Measurements from ENCODE around the gene WDR62.

Gene WDR62

DNA sequence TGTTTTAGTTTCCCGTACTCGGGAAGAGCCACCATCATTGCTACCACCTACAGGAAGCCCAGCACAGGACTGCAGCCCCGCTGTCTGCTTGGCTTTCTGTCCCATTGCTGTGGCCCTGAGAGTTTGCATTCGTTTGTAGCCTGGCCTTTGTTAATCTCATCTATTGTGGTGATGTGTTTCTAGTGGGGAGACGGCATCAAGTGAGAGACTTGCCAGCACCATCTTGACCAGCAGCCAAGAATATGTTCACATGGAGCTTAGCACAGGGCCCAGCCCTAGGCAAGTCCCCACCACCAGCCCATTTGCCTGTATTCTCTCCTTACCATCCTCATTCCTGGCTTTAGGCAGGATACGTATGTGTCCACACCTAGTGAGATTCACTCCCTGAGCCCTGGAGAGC is 39.0 kb downstream of the WDR62 start:
- Histone ChIP-seq H3K27me3 (ENCODE audit: control insufficient read depth in 1 of 2, insufficient read depth in 2 of 2, low read length in 2 of 2) (no peaks in the 10 kb centered on the region), H3K36me3 (ENCODE audit: control insufficient read depth in 1 of 2, insufficient read depth in 2 of 2, low read length in 2 of 2) (peaks cover 0 to 12% of the 10 kb centered on the region in 2 donors), H3K9ac (ENCODE audit: low read depth in 1 of 2, low read length in 2 of 2) (no peak overlapping the region), H3K4me1 (ENCODE audit: control insufficient read depth in 1 of 2, insufficient read depth in 2 of 2, low read length in 2 of 2) (no peaks in the 10 kb centered on the region), H3K27ac (ENCODE audit: low read depth, low read length) (no peak overlapping the region), H3K4me3 (ENCODE audit: low read depth in 1 of 2, low read length in 2 of 2) (no peak overlapping the region), H3K9me3 (ENCODE audit: control insufficient read depth in 1 of 2, low read length in 2 of 2) (no peaks in the 10 kb centered on the region)

DNA sequence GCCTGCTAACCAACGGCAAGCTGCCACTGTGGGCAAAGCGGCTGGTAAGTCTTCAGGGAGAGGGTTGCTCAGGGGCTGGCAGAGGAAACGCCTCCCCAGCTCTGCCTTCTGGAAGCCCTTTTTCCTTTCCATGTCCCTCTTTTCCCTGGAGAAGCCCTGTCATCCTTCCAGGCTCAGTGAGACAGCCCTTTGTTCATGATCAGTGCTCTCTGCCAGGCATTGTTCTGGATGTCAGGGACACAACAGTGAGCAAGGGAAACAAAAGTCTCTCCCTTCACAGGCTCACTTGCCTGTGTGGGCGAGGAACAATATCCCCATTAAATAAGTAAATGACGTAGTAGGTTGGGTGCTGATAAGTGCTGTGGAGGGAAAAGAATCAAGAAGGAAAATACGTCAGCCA is 42.3 kb downstream of the WDR62 start:
- Histone ChIP-seq H3K27ac (ENCODE audit: low read depth, low read length) (no peak overlapping the region), H3K9ac (ENCODE audit: low read depth in 1 of 2, low read length in 2 of 2) (no peak overlapping the region), H3K4me3 (ENCODE audit: low read depth in 1 of 2, low read length in 2 of 2) (no peak overlapping the region), H3K36me3 (ENCODE audit: control insufficient read depth in 1 of 2, insufficient read depth in 2 of 2, low read length in 2 of 2) (peaks cover 0 to 5% of the 10 kb centered on the region in 2 donors), H3K9me3 (ENCODE audit: control insufficient read depth in 1 of 2, low read length in 2 of 2) (no peaks in the 10 kb centered on the region), H3K4me1 (ENCODE audit: control insufficient read depth in 1 of 2, insufficient read depth in 2 of 2, low read length in 2 of 2) (no peaks in the 10 kb centered on the region), H3K27me3 (ENCODE audit: control insufficient read depth in 1 of 2, insufficient read depth in 2 of 2, low read length in 2 of 2) (no peaks in the 10 kb centered on the region)

DNA sequence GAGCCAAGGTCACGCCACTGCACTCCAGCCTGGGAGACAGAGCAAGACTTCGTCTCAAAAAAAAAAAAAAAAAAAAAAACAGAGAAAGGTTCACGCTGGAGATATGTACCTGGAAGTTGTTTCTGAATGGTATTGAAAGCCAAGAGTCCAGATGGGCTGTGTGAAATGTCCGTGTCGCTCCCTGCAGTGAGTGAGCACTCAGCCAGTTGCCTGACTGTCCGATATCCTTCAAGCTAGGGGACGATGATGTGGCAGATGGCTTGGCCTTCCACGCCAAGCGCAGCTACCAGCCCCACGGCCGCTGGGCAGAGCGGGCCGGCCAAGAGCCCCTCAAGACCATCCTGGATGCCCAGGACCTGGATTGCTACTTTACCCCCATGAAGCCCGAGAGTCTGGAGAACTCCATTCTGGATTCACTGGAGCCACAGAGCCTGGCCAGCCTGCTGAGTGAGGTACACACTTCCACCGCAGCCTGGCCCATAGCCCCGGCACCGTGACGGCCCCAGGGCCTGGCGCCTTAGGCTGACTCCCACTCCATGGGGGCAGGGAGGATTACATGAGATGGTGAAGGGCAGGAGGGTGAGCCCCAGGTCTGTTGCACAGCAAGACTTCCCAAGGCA is 44.6 kb downstream of the WDR62 start:
- H3K4me1 ChIP-seq (ENCODE audit: control insufficient read depth in 1 of 2, insufficient read depth in 2 of 2, low read length in 2 of 2) = no peaks in the 10 kb centered on the region
- no peak overlapping the region for H3K4me3 ChIP-seq (ENCODE audit: low read depth in 1 of 2, low read length in 2 of 2)
- no peak overlapping the region for H3K27ac ChIP-seq (ENCODE audit: low read depth, low read length)
- peaks cover 0 to 15% of the 10 kb centered on the region in 2 donors for H3K36me3 ChIP-seq (ENCODE audit: control insufficient read depth in 1 of 2, insufficient read depth in 2 of 2, low read length in 2 of 2)
- no peaks in the 10 kb centered on the region for H3K27me3 ChIP-seq (ENCODE audit: control insufficient read depth in 1 of 2, insufficient read depth in 2 of 2, low read length in 2 of 2)
- no peaks in the 10 kb centered on the region for H3K9me3 ChIP-seq (ENCODE audit: control insufficient read depth in 1 of 2, low read length in 2 of 2)
- no peak overlapping the region for H3K9ac ChIP-seq (ENCODE audit: low read depth in 1 of 2, low read length in 2 of 2)

DNA sequence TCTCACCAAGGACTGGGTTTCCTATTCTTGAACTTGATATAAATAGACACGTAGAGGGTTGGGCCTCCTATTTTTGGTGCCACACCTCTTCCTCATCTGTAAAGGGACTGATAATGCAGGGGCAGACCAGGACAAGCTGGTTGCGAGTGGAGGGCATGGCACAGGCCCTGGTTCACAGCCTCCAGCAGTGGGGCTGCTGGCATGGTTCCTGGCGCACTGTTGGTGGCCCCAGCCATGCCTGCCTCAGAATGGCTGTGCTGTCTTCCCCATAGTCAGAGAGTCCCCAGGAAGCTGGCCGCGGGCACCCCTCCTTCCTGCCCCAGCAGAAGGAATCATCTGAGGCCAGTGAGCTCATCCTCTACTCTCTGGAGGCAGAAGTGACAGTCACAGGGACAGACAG is 45.8 kb downstream of the WDR62 start:
- H3K36me3 ChIP-seq (ENCODE audit: control insufficient read depth in 1 of 2, insufficient read depth in 2 of 2, low read length in 2 of 2) = peaks cover 0 to 27% of the 10 kb centered on the region in 2 donors
- H3K9me3 ChIP-seq (ENCODE audit: control insufficient read depth in 1 of 2, low read length in 2 of 2) = no peaks in the 10 kb centered on the region
- H3K27me3 ChIP-seq (ENCODE audit: control insufficient read depth in 1 of 2, insufficient read depth in 2 of 2, low read length in 2 of 2) = no peaks in the 10 kb centered on the region
- no peak overlapping the region for H3K4me3 ChIP-seq (ENCODE audit: low read depth in 1 of 2, low read length in 2 of 2)
- H3K27ac ChIP-seq (ENCODE audit: low read depth, low read length) = no peak overlapping the region
- no peaks in the 10 kb centered on the region for H3K4me1 ChIP-seq (ENCODE audit: control insufficient read depth in 1 of 2, insufficient read depth in 2 of 2, low read length in 2 of 2)
- no peak overlapping the region for H3K9ac ChIP-seq (ENCODE audit: low read depth in 1 of 2, low read length in 2 of 2)

DNA sequence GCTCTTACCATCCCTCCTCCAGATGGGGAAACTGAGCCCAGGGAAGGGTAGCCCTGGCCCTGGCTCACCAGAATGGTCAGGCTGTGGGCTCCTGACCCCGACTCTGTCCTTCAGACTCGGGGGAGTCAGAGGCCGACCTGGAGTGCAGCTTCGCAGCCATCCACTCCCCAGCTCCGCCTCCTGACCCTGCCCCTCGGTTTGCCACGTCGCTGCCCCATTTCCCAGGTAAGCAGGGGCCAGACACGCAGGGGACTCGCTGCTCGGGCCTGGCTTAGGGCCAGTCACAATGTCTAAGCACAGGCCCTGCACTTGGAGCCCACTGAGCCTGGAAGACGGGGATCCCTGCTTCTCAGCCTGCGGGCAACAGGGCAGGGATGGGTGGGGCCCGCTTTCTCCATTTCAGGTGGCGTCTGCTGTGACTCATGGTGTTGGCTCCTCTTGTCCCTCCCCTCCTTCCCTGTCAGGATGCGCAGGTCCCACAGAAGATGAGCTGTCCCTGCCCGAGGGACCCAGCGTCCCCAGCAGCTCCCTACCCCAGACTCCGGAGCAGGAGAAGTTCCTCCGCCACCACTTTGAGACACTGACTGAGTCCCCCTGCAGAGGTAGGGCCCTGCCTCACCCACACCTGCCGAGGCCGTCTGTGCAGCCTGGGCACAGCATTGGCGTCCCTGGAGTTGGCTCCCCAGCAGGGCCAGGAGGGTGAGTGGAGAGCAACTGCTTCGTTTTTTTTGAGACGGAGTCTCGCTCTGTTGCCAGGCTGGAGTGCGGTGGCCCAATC is 47.0 kb downstream of the WDR62 start:
- Histone ChIP-seq H3K9me3 (ENCODE audit: control insufficient read depth in 1 of 2, low read length in 2 of 2) (no peaks in the 10 kb centered on the region), H3K27me3 (ENCODE audit: control insufficient read depth in 1 of 2, insufficient read depth in 2 of 2, low read length in 2 of 2) (no peaks in the 10 kb centered on the region), H3K9ac (ENCODE audit: low read depth in 1 of 2, low read length in 2 of 2) (no peak overlapping the region), H3K27ac (ENCODE audit: low read depth, low read length) (no peak overlapping the region), H3K4me3 (ENCODE audit: low read depth in 1 of 2, low read length in 2 of 2) (no peak overlapping the region), H3K36me3 (ENCODE audit: control insufficient read depth in 1 of 2, insufficient read depth in 2 of 2, low read length in 2 of 2) (peaks cover 0 to 34% of the 10 kb centered on the region in 2 donors), H3K4me1 (ENCODE audit: control insufficient read depth in 1 of 2, insufficient read depth in 2 of 2, low read length in 2 of 2) (no peaks in the 10 kb centered on the region)

DNA sequence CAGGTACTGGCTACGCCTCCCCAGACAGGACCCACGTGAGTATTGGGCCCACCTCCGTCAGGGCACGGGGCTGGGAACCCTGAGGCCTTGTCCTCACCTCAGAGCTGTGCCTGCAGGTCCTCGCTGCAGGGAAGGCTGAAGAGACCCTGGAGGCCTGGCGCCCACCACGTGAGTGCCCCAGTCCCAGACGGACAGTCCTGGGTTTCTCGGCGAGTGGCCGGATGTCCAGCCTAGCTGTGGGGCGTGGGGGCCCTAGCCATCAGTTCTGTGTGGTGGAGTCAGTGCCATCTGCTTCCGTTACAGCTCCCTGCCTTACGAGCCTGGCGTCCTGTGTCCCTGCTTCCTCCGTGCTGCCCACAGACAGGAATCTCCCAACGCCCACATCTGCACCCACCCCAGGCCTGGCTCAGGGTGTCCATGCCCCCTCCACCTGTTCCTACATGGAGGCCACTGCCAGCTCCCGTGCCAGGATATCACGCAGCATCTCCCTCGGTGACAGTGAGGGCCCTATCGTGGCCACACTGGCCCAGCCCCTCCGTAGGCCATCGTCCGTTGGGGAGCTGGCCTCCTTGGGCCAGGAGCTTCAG is 48.4 kb downstream of the WDR62 start:
- Histone ChIP-seq H3K27ac (ENCODE audit: low read depth, low read length) (no peak overlapping the region), H3K4me1 (ENCODE audit: control insufficient read depth in 1 of 2, insufficient read depth in 2 of 2, low read length in 2 of 2) (no peaks in the 10 kb centered on the region), H3K9ac (ENCODE audit: low read depth in 1 of 2, low read length in 2 of 2) (no peak overlapping the region), H3K27me3 (ENCODE audit: control insufficient read depth in 1 of 2, insufficient read depth in 2 of 2, low read length in 2 of 2) (no peaks in the 10 kb centered on the region), H3K9me3 (ENCODE audit: control insufficient read depth in 1 of 2, low read length in 2 of 2) (no peaks in the 10 kb centered on the region), H3K36me3 (ENCODE audit: control insufficient read depth in 1 of 2, insufficient read depth in 2 of 2, low read length in 2 of 2) (peaks cover 0 to 34% of the 10 kb centered on the region in 2 donors), H3K4me3 (ENCODE audit: low read depth in 1 of 2, low read length in 2 of 2) (no peak overlapping the region)

DNA sequence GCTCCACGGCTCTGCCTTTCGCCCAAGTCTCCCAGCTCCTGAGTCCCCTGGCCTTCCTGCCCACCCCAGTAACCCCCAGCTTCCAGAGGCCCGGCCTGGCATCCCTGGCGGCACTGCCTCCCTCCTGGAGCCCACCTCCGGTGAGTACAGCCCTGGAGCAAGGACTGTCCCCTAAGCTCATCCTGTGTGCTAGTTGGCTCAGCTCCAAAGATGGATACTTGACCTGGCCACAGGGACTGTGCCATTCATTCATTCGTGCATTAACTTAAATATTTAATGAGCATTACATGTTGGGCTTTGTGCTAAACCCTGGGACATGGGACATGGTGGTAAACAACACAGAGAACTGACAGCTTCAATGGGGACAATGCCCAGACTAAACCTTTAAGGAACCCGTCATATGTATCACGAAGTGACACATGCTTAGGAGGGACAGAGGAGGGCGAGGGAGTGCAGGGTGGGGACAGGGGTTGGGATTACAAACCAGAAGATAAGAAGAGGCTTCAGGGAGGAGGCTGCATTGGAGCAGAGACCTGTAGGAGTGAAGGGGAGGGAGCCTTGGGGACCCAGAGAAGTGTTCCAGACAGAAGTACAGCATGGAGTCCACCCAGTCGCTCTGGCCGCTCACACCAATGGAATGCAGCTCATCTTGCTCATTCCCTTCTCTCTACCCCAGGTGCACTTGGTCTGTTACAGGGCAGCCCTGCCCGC is 49.3 kb downstream of the WDR62 start:
- no peak overlapping the region for H3K9ac ChIP-seq (ENCODE audit: low read depth in 1 of 2, low read length in 2 of 2)
- no peak overlapping the region for H3K27ac ChIP-seq (ENCODE audit: low read depth, low read length)
- no peaks in the 10 kb centered on the region for H3K9me3 ChIP-seq (ENCODE audit: control insufficient read depth in 1 of 2, low read length in 2 of 2)
- H3K4me1 ChIP-seq (ENCODE audit: control insufficient read depth in 1 of 2, insufficient read depth in 2 of 2, low read length in 2 of 2) = no peaks in the 10 kb centered on the region
- H3K36me3 ChIP-seq (ENCODE audit: control insufficient read depth in 1 of 2, insufficient read depth in 2 of 2, low read length in 2 of 2) = peaks cover 0 to 34% of the 10 kb centered on the region in 2 donors
- no peaks in the 10 kb centered on the region for H3K27me3 ChIP-seq (ENCODE audit: control insufficient read depth in 1 of 2, insufficient read depth in 2 of 2, low read length in 2 of 2)
- H3K4me3 ChIP-seq (ENCODE audit: low read depth in 1 of 2, low read length in 2 of 2) = no peak overlapping the region

DNA sequence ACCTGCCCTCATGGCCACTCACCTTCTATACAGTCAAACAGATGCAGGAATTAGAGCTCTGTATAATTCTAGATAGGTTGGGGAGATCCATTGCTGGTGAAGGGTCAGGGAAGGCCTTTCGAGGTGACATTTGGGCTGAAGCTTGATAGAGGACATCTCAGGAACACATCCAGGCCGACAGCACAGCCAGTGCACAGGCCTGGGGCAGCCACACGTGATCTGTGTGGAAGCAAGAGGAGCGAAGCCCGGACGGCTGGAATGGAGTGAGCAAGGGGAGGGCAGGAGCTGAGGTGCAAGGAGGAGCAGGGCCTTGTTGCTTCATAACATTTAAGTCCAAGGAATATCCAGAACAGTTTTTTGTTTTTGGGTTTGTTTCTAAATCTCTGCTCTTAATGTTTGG is 51.7 kb downstream of the WDR62 start:
- H3K9ac ChIP-seq (ENCODE audit: low read depth in 1 of 2, low read length in 2 of 2) = no peak overlapping the region
- H3K27ac ChIP-seq (ENCODE audit: low read depth, low read length) = no peak overlapping the region
- no peaks in the 10 kb centered on the region for H3K27me3 ChIP-seq (ENCODE audit: control insufficient read depth in 1 of 2, insufficient read depth in 2 of 2, low read length in 2 of 2)
- no peaks in the 10 kb centered on the region for H3K4me1 ChIP-seq (ENCODE audit: control insufficient read depth in 1 of 2, insufficient read depth in 2 of 2, low read length in 2 of 2)
- H3K9me3 ChIP-seq (ENCODE audit: control insufficient read depth in 1 of 2, low read length in 2 of 2) = no peaks in the 10 kb centered on the region
- H3K4me3 ChIP-seq (ENCODE audit: low read depth in 1 of 2, low read length in 2 of 2) = no peak overlapping the region
- H3K36me3 ChIP-seq (ENCODE audit: control insufficient read depth in 1 of 2, insufficient read depth in 2 of 2, low read length in 2 of 2) = peaks cover 0 to 34% of the 10 kb centered on the region in 2 donors

DNA sequence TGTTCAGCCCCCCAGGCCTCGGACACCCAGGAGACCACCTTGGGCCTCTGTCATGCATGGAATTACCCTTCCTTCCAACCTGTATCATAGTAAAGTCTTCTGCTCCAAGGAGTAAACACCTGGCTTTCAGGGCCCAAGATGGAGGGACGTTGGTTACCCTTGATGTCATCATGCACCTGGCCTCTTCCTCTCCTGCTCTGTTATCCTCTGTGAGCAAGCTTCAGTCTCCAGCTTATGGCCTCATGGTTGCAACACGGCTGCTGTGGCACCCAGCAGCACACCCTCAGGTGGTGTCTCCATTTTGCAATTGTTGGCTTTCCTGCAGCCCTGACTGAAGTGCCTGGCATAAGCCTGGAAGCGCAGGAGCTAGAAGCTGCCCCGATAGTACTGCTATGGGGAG is 52.3 kb downstream of the WDR62 start:
- Histone ChIP-seq H3K9ac (ENCODE audit: low read depth in 1 of 2, low read length in 2 of 2) (no peak overlapping the region), H3K27ac (ENCODE audit: low read depth, low read length) (no peak overlapping the region), H3K9me3 (ENCODE audit: control insufficient read depth in 1 of 2, low read length in 2 of 2) (no peaks in the 10 kb centered on the region), H3K4me3 (ENCODE audit: low read depth in 1 of 2, low read length in 2 of 2) (no peak overlapping the region), H3K27me3 (ENCODE audit: control insufficient read depth in 1 of 2, insufficient read depth in 2 of 2, low read length in 2 of 2) (no peaks in the 10 kb centered on the region), H3K36me3 (ENCODE audit: control insufficient read depth in 1 of 2, insufficient read depth in 2 of 2, low read length in 2 of 2) (peaks cover 0 to 34% of the 10 kb centered on the region in 2 donors), H3K4me1 (ENCODE audit: control insufficient read depth in 1 of 2, insufficient read depth in 2 of 2, low read length in 2 of 2) (no peaks in the 10 kb centered on the region)

DNA sequence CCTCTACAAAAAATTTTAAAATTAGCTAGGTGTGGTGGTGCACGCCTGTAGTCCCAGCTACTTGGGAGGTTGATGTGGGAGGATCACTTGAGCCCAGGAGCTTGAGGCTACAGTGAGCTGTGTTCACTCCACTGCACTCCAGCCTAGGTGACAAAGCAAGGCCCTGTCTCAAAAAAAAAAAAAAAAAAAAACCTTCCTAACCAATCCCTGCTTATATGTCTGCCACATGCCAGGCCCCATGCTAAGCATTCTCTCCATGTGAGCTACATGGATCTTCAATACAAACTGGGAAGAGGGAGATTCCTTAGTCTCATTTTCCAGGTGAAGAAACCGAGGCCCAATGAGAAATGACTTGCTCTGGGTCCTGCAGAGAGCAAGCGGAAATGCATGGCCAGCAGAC is 54.0 kb downstream of the WDR62 start:
- Histone ChIP-seq H3K9ac (ENCODE audit: low read depth in 1 of 2, low read length in 2 of 2) (no peak overlapping the region), H3K36me3 (ENCODE audit: control insufficient read depth in 1 of 2, insufficient read depth in 2 of 2, low read length in 2 of 2) (peaks cover 4 to 37% of the 10 kb centered on the region in 2 donors), H3K27me3 (ENCODE audit: control insufficient read depth in 1 of 2, insufficient read depth in 2 of 2, low read length in 2 of 2) (no peaks in the 10 kb centered on the region), H3K4me1 (ENCODE audit: control insufficient read depth in 1 of 2, insufficient read depth in 2 of 2, low read length in 2 of 2) (peaks cover 4 to 7% of the 10 kb centered on the region in 2 donors), H3K9me3 (ENCODE audit: control insufficient read depth in 1 of 2, low read length in 2 of 2) (no peaks in the 10 kb centered on the region), H3K27ac (ENCODE audit: low read depth, low read length) (no peak overlapping the region), H3K4me3 (ENCODE audit: low read depth in 1 of 2, low read length in 2 of 2) (no peak overlapping the region)
